HepG2 (cell line): ENCODE measurements around the gene C16orf78. TPM values are rescaled to one million over a fixed set of nuclear protein-coding genes. Genes with fewer than 3 reads are reported as not detected.

Source experiments
- ATAC-seq: fragments of 200-7000 bp; cut with Tn5 transposase; 3 replicates; pipeline ENCODE4 v1.9.1; 2020; ENCODE audit warnings: mild to moderate bottlenecking, moderate library complexity
- BruUV-seq: library from RNA; stranded (reverse); fragments of 400-500 nt; replicated peaks from 2 replicates; lab custom pipeline; 2021; lab: Mats Ljungman, UMichigan
- CTCF ChIA-PET: fragments of 300-600 bp; formaldehyde crosslinking; extraction: SDS; loops from one replicate; lab custom pipeline; 2021; ENCODE audit warnings: low total read pairs, inconsistent platforms, low intra/inter-chr PET ratio; lab: Yijun Ruan, JAX
- POLR2A ChIA-PET: fragments of 350-600 bp; sonication (Branson Sonifier 250); formaldehyde crosslinking; loops from one replicate; lab custom pipeline; 2020; ENCODE audit warnings: antibody characterized with exemption, inconsistent platforms; lab: Yijun Ruan, JAX
- DNase-seq: peaks from one replicate; pipeline ENCODE4 v3.0.0-alpha.2; 2015; ENCODE audit warnings: low spot score
- FAIRE-seq: peaks from 3 replicates; lab custom pipeline; 2011; peaks lifted over from hg19 to GRCh38; lab: Jason Lieb, UNC
- H2AFZ ChIP-seq: one replicate; pipeline ENCODE4 v1.6.1; 2011; ENCODE audit warnings: low read length, inconsistent platforms
- H3K27ac ChIP-seq: fragments of 300-600 bp; 3 replicates; pipeline ENCODE4 v1.8.0; 2011; ENCODE audit warnings: mixed run types, mild to moderate bottlenecking, mixed read lengths, low read length, inconsistent platforms; ENCODE audit not compliant: insufficient read depth; ENCODE audit errors: extremely low read length
- H3K27me3 ChIP-seq, 2 experiments: fragments of 200-600 bp in 1 of 2; 2 replicates in 1 of 2; 3 replicates in 1 of 2; pipeline versions ENCODE4 v1.6.0 to v1.8.0; 2011; ENCODE audit warnings: low read length in 2 of 2, mild to moderate bottlenecking in 2 of 2, moderate library complexity in 2 of 2, inconsistent platforms in 1 of 2; ENCODE audit not compliant: insufficient read depth in 2 of 2, control insufficient read depth in 1 of 2
- H3K36me3 ChIP-seq, 2 experiments: fragments of 200-600 bp in 1 of 2; replicated peaks in 1 of 2; 2 replicates in 1 of 2; 3 replicates in 1 of 2; pipeline versions ENCODE4 v1.5.1 to v1.8.0; 2011; ENCODE audit warnings: low read length in 2 of 2, inconsistent platforms in 1 of 2; ENCODE audit not compliant: insufficient read depth in 2 of 2, control insufficient read depth in 1 of 2
- H3K4me1 ChIP-seq: 2 replicates; pipeline ENCODE4 v1.5.1; 2012; ENCODE audit warnings: low read length, inconsistent platforms; ENCODE audit not compliant: insufficient read depth
- H3K4me2 ChIP-seq: 2 replicates; pipeline ENCODE4 v1.6.0; 2011; ENCODE audit warnings: low read depth, low read length, inconsistent platforms
- H3K4me3 ChIP-seq, 3 experiments: fragments of 200-600 bp in 1 of 3; sonication (generic), shearing (Covaris generic) in 1 of 3; replicated peaks in 1 of 3; 2 replicates each; pipeline ENCODE4 v1.5.1; 2011 to 2016; ENCODE audit warnings: low read length in 3 of 3, inconsistent platforms in 2 of 3, low read depth in 2 of 3, mild to moderate bottlenecking in 2 of 3, control low read depth in 1 of 3, mixed read lengths in 1 of 3; ENCODE audit not compliant: insufficient read depth in 1 of 3
- H3K79me2 ChIP-seq: one replicate; pipeline ENCODE4 v1.6.1; 2011; ENCODE audit warnings: low read length, inconsistent platforms; ENCODE audit not compliant: insufficient read depth
- H3K9ac ChIP-seq: 2 replicates; pipeline ENCODE4 v1.6.0; 2011; ENCODE audit warnings: mild to moderate bottlenecking, low read depth, low read length, inconsistent platforms; ENCODE audit not compliant: insufficient read depth
- H3K9me3 ChIP-seq: 2 replicates; pipeline ENCODE4 v1.5.1; 2012; ENCODE audit warnings: mild to moderate bottlenecking, low read length
- H4K20me1 ChIP-seq: 2 replicates; pipeline ENCODE4 v1.6.0; 2011; ENCODE audit warnings: inconsistent platforms, mild to moderate bottlenecking, low read length, moderate library complexity; ENCODE audit not compliant: insufficient read depth
- ASH2L ChIP-seq: fragments of 300-600, 200-600 bp; sonication (generic); IDR thresholded peaks from 2 replicates; pipeline ENCODE4 v1.7.0; 2017; ENCODE audit warnings: low read depth, mild to moderate bottlenecking, moderate library complexity, mixed read lengths, low read length; ENCODE audit not compliant: insufficient read length
- ZBTB10 ChIP-seq: sonication (generic); formaldehyde crosslinking; IDR thresholded peaks from 2 replicates; pipeline ENCODE4 v1.4.0; 2020; ENCODE audit warnings: missing genetic modification reagents, borderline replicate concordance
- ZFP90 ChIP-seq: sonication (generic); formaldehyde crosslinking; IDR thresholded peaks from 2 replicates; pipeline ENCODE4 v1.8.0; 2022; ENCODE audit warnings: missing genetic modification reagents, mild to moderate bottlenecking, inconsistent platforms, borderline replicate concordance
- ZNF230 ChIP-seq: sonication (generic); formaldehyde crosslinking; IDR thresholded peaks from 2 replicates; pipeline ENCODE4 v1.4.0; 2020; ENCODE audit warnings: mild to moderate bottlenecking, missing genetic modification reagents
- ZZZ3 ChIP-seq: sonication (generic); formaldehyde crosslinking; IDR thresholded peaks from 2 replicates; pipeline ENCODE4 v1.4.0; 2020; ENCODE audit warnings: missing genetic modification reagents, mild to moderate bottlenecking, borderline replicate concordance
- WGBS: methylation state at CpG from one replicate; pipeline ENCODE4 v1.1.6; 2017; ENCODE audit warnings: low lambda C conversion rate; 5-methylcytosine and 5-hydroxymethylcytosine counted together
- in situ Hi-C: cut with HindIII; loops from 2 replicates; pipeline ENCODE4 v1.10.0; 2017; ENCODE audit warnings: low pct_unique_long_range_greater_than_20kb; ENCODE audit not compliant: extremely low pct_ligation_motif_present
- intact Hi-C: fragments of 100-400 bp; cut with micrococcal nuclease; formaldehyde crosslinking; loops from one replicate; pipeline ENCODE4 v1.10.0; 2022; ENCODE audit not compliant: unreplicated experiment
- polyA plus RNA-seq, 8 experiments: library from polyadenylated mRNA; depleted of rRNA in 3 of 8; stranded (reverse) in 7 of 8; unstranded in 1 of 8; fragments of >200 nt; fragmentation: Illumina TruSeq in 4 of 8; extraction: Trizol in 4 of 8; gene quantifications; 2 replicates each; pipeline versions ENCODE4 v1.2.1 to v1.2.3, GENCODE V29; 2011 to 2016; ENCODE audit warnings: low read depth in 4 of 8, missing spikeins in 1 of 8, mixed read lengths in 1 of 8; ENCODE audit not compliant: insufficient read depth in 1 of 8
- total RNA-seq, 5 experiments: library from RNA; depleted of rRNA; stranded (reverse); fragments of >200 nt; fragmentation: Illumina TruSeq; extraction: Trizol; gene quantifications; 2 replicates each; pipeline ENCODE4 v1.2.3, GENCODE V29; 2016; ENCODE audit warnings: low read depth in 1 of 5

Gene C16orf78
- total and polyA plus RNA-seq, 2 of the 13 experiments (the other 11 are each of a cell fraction or from before 2014, with no cell fraction given), result not detected

GRCh38 chr16:49414671-49415070 lies 41.1 kb downstream of the C16orf78 start:
- Histone ChIP-seq H3K27me3 (peaks cover 0 to 12% of the 10 kb centered on the region in 2 experiments; a peak in 2 of 5 replicates), H3K4me2 (no peak overlapping the region), H3K27ac (no peak overlapping the region), H3K79me2 (no peaks in the 10 kb centered on the region), H3K4me1 (peaks cover 22% of the 10 kb centered on the region), H3K4me3 (no peak overlapping the region), H3K9me3 (no peaks in the 10 kb centered on the region), H3K36me3 (no peaks in the 10 kb centered on the region), H2AFZ (no peak overlapping the region), H4K20me1 (no peaks in the 10 kb centered on the region), H3K9ac (no peak overlapping the region)
- in situ Hi-C loops (loop anchor here (5.0 to 10.0 kb wide), 3 partner anchors 48 to 510 kb away; no protein-coding TSS in a partner anchor), intact Hi-C loops (no loop called here)
- ATAC-seq (no peak), DNase-seq (no peak), FAIRE-seq (no peak)
- TF ChIP-seq ZNF230 (CRISPR knock-in tag), result no peak
- no peak for TF ChIP-seq ASH2L
- no peak for TF ChIP-seq ZBTB10 (CRISPR knock-in tag)
- TF ChIP-seq ZFP90 (CRISPR knock-in tag), result no peak
- TF ChIP-seq ZZZ3 (CRISPR knock-in tag), result no peak
- ChIA-PET CTCF (no interaction called here), POLR2A (no interaction called here)
- WGBS, result 74% methylated on average over 15 of the region's 15 CpGs
- no TSS peak for BruUV-seq
